Activated B cell treated with CpG ODN at 0.5 μM for 24 hours (primary cell): ENCODE measurements around the gene MAF. TPM values are rescaled to one million over a fixed set of nuclear protein-coding genes. Genes with fewer than 3 reads are reported as not detected.

Source experiments
- ATAC-seq: fragments of 200-7000 bp; cut with Tn5 transposase; one replicate; pipeline ENCODE4 v1.10.0; 2021; ENCODE audit warnings: low read depth, mild to moderate bottlenecking, moderate library complexity
- CTCF ChIA-PET: fragments of 350-600 bp; sonication (Branson Sonifier 250); formaldehyde crosslinking; loops from one replicate; lab custom pipeline; 2021; ENCODE audit warnings: antibody characterized with exemption; lab: Charles Lee
- POLR2A ChIA-PET: fragments of 350-600 bp; sonication (Branson Sonifier 250); formaldehyde crosslinking; loops from one replicate; lab custom pipeline; 2021; ENCODE audit warnings: antibody characterized with exemption; lab: Charles Lee
- DNase-seq: peaks from one replicate; pipeline ENCODE4 v3.0.0; 2022
- H3K27ac Mint-ChIP-seq: one replicate; pipeline ENCODE4 v1.8.0; 2020; ENCODE audit warnings: mixed read lengths
- H3K27me3 Mint-ChIP-seq: one replicate; pipeline ENCODE4 v1.8.0; 2021; ENCODE audit warnings: mixed read lengths
- H3K36me3 Mint-ChIP-seq: one replicate; pipeline ENCODE4 v1.8.0; 2021; ENCODE audit warnings: low read depth, mixed read lengths
- H3K4me1 Mint-ChIP-seq: one replicate; pipeline ENCODE4 v1.8.0; 2021; ENCODE audit warnings: mixed read lengths
- H3K4me3 Mint-ChIP-seq: one replicate; pipeline ENCODE4 v1.8.0; 2020; ENCODE audit warnings: mild to moderate bottlenecking, mixed read lengths
- H3K9me3 Mint-ChIP-seq: one replicate; pipeline ENCODE4 v1.8.0; 2020; ENCODE audit warnings: mixed read lengths
- intact Hi-C: fragments of 100-400 bp; cut with micrococcal nuclease; formaldehyde crosslinking; loops from one replicate; pipeline ENCODE4 v1.15.1; 2024
- total RNA-seq: library from RNA; stranded (reverse); gene quantifications from 2 replicates; pipeline ENCODE4 v1.2.3, GENCODE V29; 2022
- TF ChIP-seq, protein P1 (sequence below): fragments of 200-600 bp; IDR thresholded peaks from one replicate; pipeline ENCODE4 v1.8.0; 2022; ENCODE audit warnings: antibody characterized with exemption, mild to moderate bottlenecking

The MAF gene
- total RNA-seq, 1 donor from 2014 or later, result 0.18 TPM

DNA sequence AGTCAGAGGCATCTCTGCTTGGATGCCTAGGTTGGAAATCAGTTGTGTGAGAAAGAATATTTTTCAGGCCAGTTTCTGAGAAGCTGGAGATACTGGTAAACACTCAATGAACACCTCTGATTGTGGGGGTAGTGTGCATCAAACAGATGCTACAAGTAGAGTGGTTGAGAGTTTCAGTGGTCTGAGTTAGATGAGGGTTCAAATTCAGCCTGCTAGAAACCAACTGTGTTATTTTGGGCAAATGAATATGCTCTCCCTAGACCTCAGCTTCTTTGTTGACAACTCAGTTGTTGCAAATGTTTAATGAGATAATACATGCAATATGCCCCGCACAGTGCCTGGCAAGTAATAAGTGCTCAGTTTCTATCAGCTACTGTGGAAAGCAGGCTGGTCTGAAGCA lies 25.2 kb upstream of the MAF start:
- no peak overlapping the region for H3K27ac Mint-ChIP-seq
- intact Hi-C loops, result no loop called here

DNA sequence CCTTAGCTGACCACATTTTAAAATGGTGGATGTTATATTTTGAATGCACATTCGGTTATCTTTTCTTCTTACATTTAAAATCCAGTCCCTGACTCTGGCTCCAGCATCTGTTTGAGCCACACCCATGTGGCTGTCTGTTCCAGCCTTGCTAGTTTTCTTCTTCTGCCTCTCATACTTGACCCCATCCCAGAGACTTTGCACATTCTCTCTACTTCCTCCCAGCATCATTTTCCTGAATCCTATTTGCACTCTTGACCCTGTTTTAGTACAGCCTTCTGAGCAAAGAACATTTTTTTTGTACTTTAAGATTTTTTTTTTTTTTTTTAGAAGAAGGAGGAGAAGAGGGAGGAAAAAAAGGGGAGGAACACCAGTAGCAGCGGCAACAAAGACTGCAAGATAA lies 23.3 kb upstream of the MAF start:
- H3K36me3 Mint-ChIP-seq, result no peaks in the 10 kb centered on the region
- intact Hi-C loops, result no loop called here
- ATAC-seq (no peak), DNase-seq (no peak)
- H3K27ac Mint-ChIP-seq, result no peak overlapping the region
- peaks cover 5% of the 10 kb centered on the region for H3K27me3 Mint-ChIP-seq
- ChIA-PET POLR2A (no interaction called here), CTCF (interaction anchor here (0.7 kb wide), 1 partner anchor 1198 kb away, joined by 3 read pairs; no protein-coding TSS in a partner anchor)
- H3K4me3 Mint-ChIP-seq, result no peak overlapping the region
- no peaks in the 10 kb centered on the region for H3K4me1 Mint-ChIP-seq
- TF ChIP-seq, protein P1, sequence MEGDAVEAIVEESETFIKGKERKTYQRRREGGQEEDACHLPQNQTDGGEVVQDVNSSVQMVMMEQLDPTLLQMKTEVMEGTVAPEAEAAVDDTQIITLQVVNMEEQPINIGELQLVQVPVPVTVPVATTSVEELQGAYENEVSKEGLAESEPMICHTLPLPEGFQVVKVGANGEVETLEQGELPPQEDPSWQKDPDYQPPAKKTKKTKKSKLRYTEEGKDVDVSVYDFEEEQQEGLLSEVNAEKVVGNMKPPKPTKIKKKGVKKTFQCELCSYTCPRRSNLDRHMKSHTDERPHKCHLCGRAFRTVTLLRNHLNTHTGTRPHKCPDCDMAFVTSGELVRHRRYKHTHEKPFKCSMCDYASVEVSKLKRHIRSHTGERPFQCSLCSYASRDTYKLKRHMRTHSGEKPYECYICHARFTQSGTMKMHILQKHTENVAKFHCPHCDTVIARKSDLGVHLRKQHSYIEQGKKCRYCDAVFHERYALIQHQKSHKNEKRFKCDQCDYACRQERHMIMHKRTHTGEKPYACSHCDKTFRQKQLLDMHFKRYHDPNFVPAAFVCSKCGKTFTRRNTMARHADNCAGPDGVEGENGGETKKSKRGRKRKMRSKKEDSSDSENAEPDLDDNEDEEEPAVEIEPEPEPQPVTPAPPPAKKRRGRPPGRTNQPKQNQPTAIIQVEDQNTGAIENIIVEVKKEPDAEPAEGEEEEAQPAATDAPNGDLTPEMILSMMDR, result no peak
- H3K9me3 Mint-ChIP-seq, result no peaks in the 10 kb centered on the region

More for the DNA sequence above, 25.2 kb upstream of the MAF start:
- CTCF ChIA-PET, result no interaction called here
- TF ChIP-seq, protein P1, result no peak
- DNase-seq (no peak), ATAC-seq (no peak)
- Mint-ChIP-seq H3K27me3 (peaks cover 9% of the 10 kb centered on the region), H3K36me3 (no peaks in the 10 kb centered on the region), H3K4me3 (no peak overlapping the region), H3K9me3 (peaks cover 3% of the 10 kb centered on the region), H3K4me1 (no peaks in the 10 kb centered on the region)
- POLR2A ChIA-PET, result no interaction called here

DNA sequence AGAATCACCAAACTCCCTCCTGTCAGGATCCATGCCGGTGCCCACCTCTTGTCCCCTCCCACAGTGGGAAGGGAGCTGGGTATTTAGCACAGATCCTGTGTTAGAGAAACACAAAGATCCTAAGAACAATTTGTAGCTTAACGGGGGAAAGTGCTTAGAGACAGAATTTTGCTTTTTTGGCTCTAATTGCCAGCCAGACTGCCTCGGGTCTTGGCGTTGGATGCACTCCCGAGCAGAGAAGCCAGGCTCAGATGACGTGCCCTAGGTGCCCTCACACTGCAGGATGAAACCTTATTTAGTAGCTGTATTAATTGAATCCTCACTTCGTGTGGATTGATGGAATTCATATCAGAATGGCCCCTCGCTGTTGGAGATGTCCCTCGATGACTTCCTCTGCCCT lies 22.5 kb upstream of the MAF start:
- intact Hi-C loops, result no loop called here
- TF ChIP-seq, protein P1, result no peak
- H3K36me3 Mint-ChIP-seq, result no peaks in the 10 kb centered on the region
- DNase-seq (no peak), ATAC-seq (no peak)
- ChIA-PET CTCF (no interaction called here), POLR2A (no interaction called here)
- H3K27me3 Mint-ChIP-seq, result peaks cover 5% of the 10 kb centered on the region
- no peaks in the 10 kb centered on the region for H3K9me3 Mint-ChIP-seq
- H3K27ac Mint-ChIP-seq, result no peak overlapping the region
- H3K4me3 Mint-ChIP-seq, result no peak overlapping the region
- H3K4me1 Mint-ChIP-seq, result no peaks in the 10 kb centered on the region

DNA sequence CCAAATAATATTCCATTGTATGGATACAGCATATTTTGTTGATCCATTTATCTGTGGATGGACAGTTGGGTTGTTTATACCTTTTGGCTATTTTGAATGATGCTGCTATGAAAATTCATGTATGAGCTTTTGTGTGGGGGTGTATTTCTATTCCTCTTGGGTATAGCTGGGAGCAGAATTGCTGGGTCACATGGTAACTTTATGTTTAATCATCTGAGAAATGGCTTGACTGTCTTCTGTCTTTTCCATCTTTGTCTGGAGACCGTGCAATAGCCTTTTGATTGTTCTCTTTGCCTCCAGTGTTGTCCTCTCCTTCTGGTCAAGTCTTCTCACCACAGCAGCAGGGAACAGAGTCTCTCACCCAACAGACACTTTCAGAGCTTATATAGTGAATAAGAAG lies 20.5 kb upstream of the MAF start:
- ChIA-PET POLR2A (no interaction called here), CTCF (no interaction called here)
- intact Hi-C loops, result no loop called here
- no peak overlapping the region for H3K27ac Mint-ChIP-seq
- no peaks in the 10 kb centered on the region for H3K9me3 Mint-ChIP-seq
- DNase-seq, result no peak
- no peak for ATAC-seq
- peaks cover 4% of the 10 kb centered on the region for H3K27me3 Mint-ChIP-seq
- no peak overlapping the region for H3K4me3 Mint-ChIP-seq
- TF ChIP-seq, protein P1, result no peak
- H3K36me3 Mint-ChIP-seq, result no peaks in the 10 kb centered on the region
- no peaks in the 10 kb centered on the region for H3K4me1 Mint-ChIP-seq

DNA sequence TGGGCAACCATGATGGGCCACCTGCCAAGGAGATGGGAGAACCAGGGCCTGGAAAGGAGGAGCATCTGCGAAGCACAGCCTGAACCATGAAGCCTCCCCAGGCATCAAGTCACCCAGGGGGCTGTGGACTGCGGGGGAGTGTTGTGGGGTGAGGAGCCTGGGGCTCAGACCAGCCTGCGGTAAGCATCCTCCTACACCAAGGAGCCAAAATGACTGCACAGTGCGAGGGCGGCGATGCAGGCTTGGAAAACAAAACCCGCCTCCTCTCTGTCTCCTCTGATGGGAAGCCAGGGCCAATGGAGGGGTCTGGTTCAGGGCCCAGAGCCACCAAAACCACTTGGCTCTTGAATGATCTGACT lies 18.1 kb upstream of the MAF start:
- POLR2A ChIA-PET, result no interaction called here
- intact Hi-C loops, result no loop called here
- DNase-seq (no peak), ATAC-seq (no peak)
- Mint-ChIP-seq H3K9me3 (no peaks in the 10 kb centered on the region), H3K4me3 (no peak overlapping the region), H3K27me3 (peaks cover 2% of the 10 kb centered on the region), H3K4me1 (no peaks in the 10 kb centered on the region), H3K27ac (no peak overlapping the region), H3K36me3 (no peaks in the 10 kb centered on the region)
- CTCF ChIA-PET, result no interaction called here
- TF ChIP-seq, protein P1, result no peak
